GM12801 (cell line): ENCODE results near the gene LRP1B.

Source experiments
- TF ChIP-seq, protein P1 (sequence below): IDR thresholded peaks from one replicate; pipeline ENCODE4 v1.5.1; 2011; ENCODE audit warnings: control low read depth; ENCODE audit not compliant: insufficient read length; ENCODE audit errors: extremely low read depth

Gene LRP1B

DNA sequence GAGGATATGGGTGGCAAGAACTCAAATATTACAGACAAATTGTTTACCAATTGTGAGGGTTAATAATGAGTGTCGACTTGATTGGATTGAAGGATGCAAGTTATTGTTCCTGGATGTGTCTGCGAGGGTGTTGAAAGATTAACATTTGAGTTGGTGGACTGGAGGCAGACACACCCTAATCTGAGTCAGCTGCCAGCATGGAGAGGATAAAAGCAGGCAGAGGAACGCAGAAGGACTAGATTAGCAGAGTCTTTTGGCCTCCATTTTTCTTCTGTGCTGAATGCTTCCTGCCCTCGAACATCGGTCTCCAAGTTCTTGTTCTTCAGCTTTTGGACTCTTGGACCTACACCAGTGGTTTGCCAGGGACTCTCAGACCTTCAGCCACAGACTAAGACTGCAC, 1503.7 kb downstream of the LRP1B start:
- TF ChIP-seq, protein P1, sequence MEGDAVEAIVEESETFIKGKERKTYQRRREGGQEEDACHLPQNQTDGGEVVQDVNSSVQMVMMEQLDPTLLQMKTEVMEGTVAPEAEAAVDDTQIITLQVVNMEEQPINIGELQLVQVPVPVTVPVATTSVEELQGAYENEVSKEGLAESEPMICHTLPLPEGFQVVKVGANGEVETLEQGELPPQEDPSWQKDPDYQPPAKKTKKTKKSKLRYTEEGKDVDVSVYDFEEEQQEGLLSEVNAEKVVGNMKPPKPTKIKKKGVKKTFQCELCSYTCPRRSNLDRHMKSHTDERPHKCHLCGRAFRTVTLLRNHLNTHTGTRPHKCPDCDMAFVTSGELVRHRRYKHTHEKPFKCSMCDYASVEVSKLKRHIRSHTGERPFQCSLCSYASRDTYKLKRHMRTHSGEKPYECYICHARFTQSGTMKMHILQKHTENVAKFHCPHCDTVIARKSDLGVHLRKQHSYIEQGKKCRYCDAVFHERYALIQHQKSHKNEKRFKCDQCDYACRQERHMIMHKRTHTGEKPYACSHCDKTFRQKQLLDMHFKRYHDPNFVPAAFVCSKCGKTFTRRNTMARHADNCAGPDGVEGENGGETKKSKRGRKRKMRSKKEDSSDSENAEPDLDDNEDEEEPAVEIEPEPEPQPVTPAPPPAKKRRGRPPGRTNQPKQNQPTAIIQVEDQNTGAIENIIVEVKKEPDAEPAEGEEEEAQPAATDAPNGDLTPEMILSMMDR, result no peak

GRCh38 chr2:140624200-140624599, 1506.6 kb downstream of the LRP1B start:
- TF ChIP-seq, protein P1, result no peak

- TF ChIP-seq, protein P1, result no peak
Observed at GRCh38 chr2:140621583-140622362, 1509.0 kb downstream of the LRP1B start.

DNA sequence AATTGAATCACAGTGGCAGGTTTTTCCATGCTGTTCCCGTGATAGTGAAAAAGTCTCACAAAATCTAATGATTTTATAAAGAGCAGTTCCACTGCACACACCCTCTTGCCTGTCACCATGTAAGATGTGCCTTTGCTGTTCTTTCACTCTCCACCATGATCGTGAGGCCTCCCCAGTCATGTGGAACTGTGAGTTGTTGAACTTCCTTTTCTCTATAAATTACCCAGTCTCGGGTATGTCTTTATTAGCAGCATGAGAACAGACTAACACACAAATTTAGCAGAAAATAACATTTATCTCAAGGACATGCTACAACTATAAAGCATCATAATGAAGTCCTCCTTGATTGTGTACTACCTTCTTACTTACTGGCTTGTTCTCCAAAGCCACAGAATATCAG, 1526.0 kb downstream of the LRP1B start:
- TF ChIP-seq, protein P1, result no peak

DNA sequence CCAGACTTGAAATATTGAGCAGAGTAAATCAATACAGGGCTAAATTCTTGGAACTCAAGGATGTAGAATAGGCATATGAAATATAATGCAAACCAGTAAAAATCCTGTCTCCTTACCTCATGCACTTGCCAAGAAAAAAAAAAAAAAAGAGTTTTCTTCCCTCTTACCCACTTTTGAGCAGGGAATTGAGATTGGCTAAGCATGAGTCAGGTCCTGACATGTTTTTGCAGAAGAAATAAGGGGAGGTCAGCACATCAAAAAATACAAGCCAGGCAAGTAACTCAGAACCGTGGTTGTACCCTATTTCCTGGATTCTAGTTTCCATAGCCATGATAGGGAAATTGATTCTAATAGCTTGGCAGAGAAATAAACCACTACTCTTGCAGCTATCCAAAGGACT, 1526.7 kb downstream of the LRP1B start:
- TF ChIP-seq, protein P1, result no peak

DNA sequence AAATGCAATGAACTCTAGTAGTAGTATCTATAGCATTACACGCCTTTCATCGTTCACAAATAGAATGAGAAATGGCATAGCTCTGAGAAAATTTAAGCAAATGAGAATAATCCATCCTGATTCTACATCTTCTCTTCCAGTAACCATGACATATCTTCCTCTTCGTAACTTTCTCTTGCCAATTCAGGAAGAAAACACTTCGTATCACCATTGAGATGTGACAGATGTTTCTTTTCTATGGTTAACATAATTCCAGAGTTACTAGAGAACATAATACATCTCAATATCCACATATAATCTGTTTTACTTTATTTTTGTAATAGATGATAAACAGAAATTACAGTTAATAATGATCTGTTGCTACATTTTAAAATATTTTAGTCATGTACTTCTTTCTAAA, 1527.4 kb downstream of the LRP1B start:
- TF ChIP-seq, protein P1, result no peak

DNA sequence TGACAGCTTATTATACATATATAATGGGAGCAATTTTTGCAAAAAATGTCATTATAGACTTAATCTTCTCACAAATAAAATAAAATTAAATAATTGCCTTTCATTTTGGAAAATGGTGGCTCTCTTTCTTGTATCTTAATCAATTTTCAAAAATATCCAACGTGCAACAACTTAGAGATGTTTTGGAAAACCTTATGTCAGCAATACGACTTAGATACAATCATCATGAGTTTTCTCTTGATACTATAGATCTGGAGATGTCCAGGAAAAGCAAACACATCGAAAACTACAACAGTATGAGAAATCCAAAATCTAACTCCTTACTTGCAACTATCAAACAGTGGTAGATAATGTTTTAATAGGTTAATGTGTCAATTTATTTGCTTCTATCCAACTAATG, 1529.0 kb downstream of the LRP1B start:
- TF ChIP-seq, protein P1, result no peak

- TF ChIP-seq, protein P1, result no peak
Observed at GRCh38 chr2:140601342-140601741, 1529.5 kb downstream of the LRP1B start.
